Measurements from ENCODE around the gene KRT3. TPM values are rescaled to one million over a fixed set of nuclear protein-coding genes. Genes with fewer than 3 reads are reported as not detected.

KRT3 gene
- total and polyA plus RNA-seq, 9 of the 15 experiments (the other 6 are each of a cell fraction or from before 2014, with no cell fraction given), result not detected

GRCh38 chr12:52836491-52837412 lies 40.8 kb upstream of the KRT3 start (continued):
- TF ChIP-seq, protein P1, sequence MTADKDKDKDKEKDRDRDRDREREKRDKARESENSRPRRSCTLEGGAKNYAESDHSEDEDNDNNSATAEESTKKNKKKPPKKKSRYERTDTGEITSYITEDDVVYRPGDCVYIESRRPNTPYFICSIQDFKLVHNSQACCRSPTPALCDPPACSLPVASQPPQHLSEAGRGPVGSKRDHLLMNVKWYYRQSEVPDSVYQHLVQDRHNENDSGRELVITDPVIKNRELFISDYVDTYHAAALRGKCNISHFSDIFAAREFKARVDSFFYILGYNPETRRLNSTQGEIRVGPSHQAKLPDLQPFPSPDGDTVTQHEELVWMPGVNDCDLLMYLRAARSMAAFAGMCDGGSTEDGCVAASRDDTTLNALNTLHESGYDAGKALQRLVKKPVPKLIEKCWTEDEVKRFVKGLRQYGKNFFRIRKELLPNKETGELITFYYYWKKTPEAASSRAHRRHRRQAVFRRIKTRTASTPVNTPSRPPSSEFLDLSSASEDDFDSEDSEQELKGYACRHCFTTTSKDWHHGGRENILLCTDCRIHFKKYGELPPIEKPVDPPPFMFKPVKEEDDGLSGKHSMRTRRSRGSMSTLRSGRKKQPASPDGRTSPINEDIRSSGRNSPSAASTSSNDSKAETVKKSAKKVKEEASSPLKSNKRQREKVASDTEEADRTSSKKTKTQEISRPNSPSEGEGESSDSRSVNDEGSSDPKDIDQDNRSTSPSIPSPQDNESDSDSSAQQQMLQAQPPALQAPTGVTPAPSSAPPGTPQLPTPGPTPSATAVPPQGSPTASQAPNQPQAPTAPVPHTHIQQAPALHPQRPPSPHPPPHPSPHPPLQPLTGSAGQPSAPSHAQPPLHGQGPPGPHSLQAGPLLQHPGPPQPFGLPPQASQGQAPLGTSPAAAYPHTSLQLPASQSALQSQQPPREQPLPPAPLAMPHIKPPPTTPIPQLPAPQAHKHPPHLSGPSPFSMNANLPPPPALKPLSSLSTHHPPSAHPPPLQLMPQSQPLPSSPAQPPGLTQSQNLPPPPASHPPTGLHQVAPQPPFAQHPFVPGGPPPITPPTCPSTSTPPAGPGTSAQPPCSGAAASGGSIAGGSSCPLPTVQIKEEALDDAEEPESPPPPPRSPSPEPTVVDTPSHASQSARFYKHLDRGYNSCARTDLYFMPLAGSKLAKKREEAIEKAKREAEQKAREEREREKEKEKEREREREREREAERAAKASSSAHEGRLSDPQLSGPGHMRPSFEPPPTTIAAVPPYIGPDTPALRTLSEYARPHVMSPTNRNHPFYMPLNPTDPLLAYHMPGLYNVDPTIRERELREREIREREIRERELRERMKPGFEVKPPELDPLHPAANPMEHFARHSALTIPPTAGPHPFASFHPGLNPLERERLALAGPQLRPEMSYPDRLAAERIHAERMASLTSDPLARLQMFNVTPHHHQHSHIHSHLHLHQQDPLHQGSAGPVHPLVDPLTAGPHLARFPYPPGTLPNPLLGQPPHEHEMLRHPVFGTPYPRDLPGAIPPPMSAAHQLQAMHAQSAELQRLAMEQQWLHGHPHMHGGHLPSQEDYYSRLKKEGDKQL (CRISPR knock-in tag; IDR thresholded peaks at IDR 0.05; ENCODE audit: borderline replicate concordance), result no peak
- TF ChIP-seq ZBTB26 (CRISPR knock-in tag; IDR thresholded peaks at IDR 0.05), result no peak
- TF ChIP-seq, protein P2, sequence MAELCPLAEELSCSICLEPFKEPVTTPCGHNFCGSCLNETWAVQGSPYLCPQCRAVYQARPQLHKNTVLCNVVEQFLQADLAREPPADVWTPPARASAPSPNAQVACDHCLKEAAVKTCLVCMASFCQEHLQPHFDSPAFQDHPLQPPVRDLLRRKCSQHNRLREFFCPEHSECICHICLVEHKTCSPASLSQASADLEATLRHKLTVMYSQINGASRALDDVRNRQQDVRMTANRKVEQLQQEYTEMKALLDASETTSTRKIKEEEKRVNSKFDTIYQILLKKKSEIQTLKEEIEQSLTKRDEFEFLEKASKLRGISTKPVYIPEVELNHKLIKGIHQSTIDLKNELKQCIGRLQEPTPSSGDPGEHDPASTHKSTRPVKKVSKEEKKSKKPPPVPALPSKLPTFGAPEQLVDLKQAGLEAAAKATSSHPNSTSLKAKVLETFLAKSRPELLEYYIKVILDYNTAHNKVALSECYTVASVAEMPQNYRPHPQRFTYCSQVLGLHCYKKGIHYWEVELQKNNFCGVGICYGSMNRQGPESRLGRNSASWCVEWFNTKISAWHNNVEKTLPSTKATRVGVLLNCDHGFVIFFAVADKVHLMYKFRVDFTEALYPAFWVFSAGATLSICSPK (IDR thresholded peaks at IDR 0.05; ENCODE audit: borderline replicate concordance), result no peak
- TF ChIP-seq ELF4 (CRISPR knock-in tag; IDR thresholded peaks at IDR 0.05), result no peak
- no peak for TF ChIP-seq HLTF (IDR thresholded peaks at IDR 0.05)
